MM.1S (cell line): ENCODE measurements around the gene INPP5D.
A peak's percentile ranks its signal among the peaks of the same experiment; 100 is the strongest.

Experiments used
- DNase-seq: peaks from one replicate; pipeline ENCODE4 v3.0.0-alpha.2; 2015
- H2AFZ ChIP-seq: fragments of 300-600 bp; sonication (generic); 2 replicates; pipeline ENCODE4 v1.6.0; 2016; ENCODE audit warnings: antibody characterized with exemption, low read length
- H3F3A ChIP-seq: fragments of 300-600 bp; sonication (generic); 2 replicates; pipeline ENCODE4 v1.6.1; 2016; ENCODE audit warnings: mild to moderate bottlenecking, antibody characterized with exemption, low read length, moderate library complexity, mixed read lengths; ENCODE audit not compliant: insufficient read depth
- H3K27ac ChIP-seq: fragments of 300-600 bp; sonication (generic); 2 replicates; pipeline ENCODE4 v1.5.1; 2016; ENCODE audit warnings: mild to moderate bottlenecking, low read length
- H3K27me3 ChIP-seq: fragments of 300-600 bp; sonication (generic); replicated peaks from 2 replicates; pipeline ENCODE4 v1.6.0; 2016; ENCODE audit warnings: low read length; ENCODE audit not compliant: insufficient read depth
- H3K36me3 ChIP-seq: fragments of 300-600 bp; sonication (generic); replicated peaks from 2 replicates; pipeline ENCODE4 v1.6.1; 2016; ENCODE audit warnings: mild to moderate bottlenecking, low read length, mixed read lengths; ENCODE audit not compliant: insufficient read depth
- H3K4me1 ChIP-seq: fragments of 300-600 bp; sonication (generic); 2 replicates; pipeline ENCODE4 v1.6.1; 2016; ENCODE audit warnings: low read length, mixed read lengths
- H3K4me2 ChIP-seq: fragments of 300-600 bp; sonication (generic); 2 replicates; pipeline ENCODE4 v1.6.0; 2016; ENCODE audit warnings: low read depth, low read length
- H3K4me3 ChIP-seq: fragments of 300-600 bp; sonication (generic); 2 replicates; pipeline ENCODE4 v1.5.1; 2016; ENCODE audit warnings: low read length, mixed read lengths
- H3K79me2 ChIP-seq: fragments of 300-600 bp; sonication (generic); 2 replicates; pipeline ENCODE4 v1.6.1; 2016; ENCODE audit warnings: mixed run types, low read length, mixed read lengths
- H3K9ac ChIP-seq: fragments of 300-600 bp; sonication (generic); 2 replicates; pipeline ENCODE4 v1.6.1; 2016; ENCODE audit warnings: low read length, mixed read lengths
- H3K9me2 ChIP-seq: fragments of 300-600 bp; sonication (generic); replicated peaks from 2 replicates; pipeline ENCODE4 v1.6.1; 2016; ENCODE audit warnings: mild to moderate bottlenecking, low read length, mixed read lengths; ENCODE audit not compliant: insufficient read depth
- H3K9me3 ChIP-seq: fragments of 300-600 bp; sonication (generic); replicated peaks from 2 replicates; pipeline ENCODE4 v1.6.1; 2016; ENCODE audit warnings: mild to moderate bottlenecking, low read length, mixed read lengths; ENCODE audit not compliant: insufficient read depth
- H4K20me1 ChIP-seq: fragments of 300-600 bp; sonication (generic); 2 replicates; pipeline ENCODE4 v1.6.1; 2016; ENCODE audit warnings: mild to moderate bottlenecking, low read length, moderate library complexity, mixed read lengths; ENCODE audit not compliant: insufficient read depth
- EZH2 ChIP-seq: fragments of 300-600 bp; sonication (generic); optimal IDR thresholded peaks from 2 replicates; pipeline ENCODE3; 2017; ENCODE audit warnings: low read depth, mild to moderate bottlenecking, antibody characterized with exemption, low read length, mixed read lengths
- EZH2phosphoT487 ChIP-seq: fragments of 300-600 bp; sonication (generic); IDR thresholded peaks from 2 replicates; pipeline ENCODE4 v1.6.1; 2018; ENCODE audit warnings: antibody characterized with exemption, low read length
- TF ChIP-seq, protein P1 (sequence below): fragments of 300-600 bp; sonication (generic); IDR thresholded peaks from 2 replicates; pipeline ENCODE4 v1.5.1; 2016; ENCODE audit warnings: antibody characterized with exemption, low read length, mixed read lengths

Gene INPP5D

DNA sequence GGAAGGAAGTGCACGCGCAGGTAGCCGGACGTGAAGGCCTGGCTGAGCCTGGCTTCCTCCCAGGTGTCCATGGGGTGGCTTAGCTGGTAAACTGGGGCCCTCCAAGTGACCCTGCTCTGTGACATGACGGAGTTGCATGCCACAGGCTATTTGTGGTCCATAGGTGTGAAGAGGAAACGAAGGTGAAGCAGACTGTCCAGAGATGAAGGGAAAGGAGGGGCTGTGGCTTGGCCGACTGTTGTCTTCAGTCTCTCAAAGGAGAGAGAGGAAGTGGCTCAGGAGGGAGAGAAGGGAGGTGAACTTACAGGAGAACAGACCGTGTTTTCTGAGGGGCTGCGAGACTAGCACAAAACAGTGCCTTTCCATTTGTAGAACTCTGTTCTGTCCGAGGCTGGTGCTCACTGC, 19.3 kb downstream of the INPP5D start:
- peak; percentile 58 for DNase-seq
- H3F3A ChIP-seq: peaks cover 32% of the 10 kb centered on the region

DNA sequence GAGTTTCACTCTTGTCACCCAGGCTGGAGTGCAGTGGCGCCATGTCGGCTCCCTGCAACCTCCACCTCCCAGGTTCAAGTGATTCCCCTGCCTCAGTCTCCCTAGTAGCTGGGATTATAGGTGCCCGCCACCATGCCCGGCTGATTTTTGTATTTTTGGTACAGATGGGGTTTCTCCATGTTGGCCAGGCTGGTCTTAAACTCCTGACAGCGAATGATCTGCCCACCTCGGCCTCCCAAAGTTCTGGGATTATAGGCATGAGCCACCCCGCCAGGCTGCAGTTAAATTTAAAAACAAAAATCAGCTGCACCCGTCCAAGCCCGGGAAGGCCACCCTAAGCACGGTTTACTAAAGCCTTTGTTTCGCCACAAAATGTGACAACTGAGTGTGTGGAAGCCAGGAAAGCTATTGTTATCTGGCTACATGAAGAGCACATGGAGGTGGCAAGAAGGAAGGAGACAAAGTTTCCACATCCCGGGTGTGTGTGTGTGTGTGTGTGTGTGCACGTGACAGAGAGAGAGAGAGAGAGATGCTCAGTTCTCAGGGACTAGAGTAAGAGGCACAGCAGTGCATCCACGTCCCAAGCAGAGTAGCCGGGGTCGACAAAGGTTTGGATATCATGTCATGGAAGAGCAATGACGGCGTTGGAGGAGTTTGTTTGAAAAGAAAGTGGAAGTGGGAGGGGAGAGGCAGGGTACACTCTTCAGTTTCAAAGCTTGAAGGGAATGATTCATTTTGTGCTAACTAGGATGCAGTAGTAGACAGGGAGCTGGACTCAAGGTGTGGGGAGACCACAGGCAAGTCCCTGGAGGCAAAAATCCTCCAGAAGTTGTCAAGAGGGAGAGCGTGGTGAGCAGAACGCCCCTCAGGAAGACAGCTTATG, 20.1 kb downstream of the INPP5D start:
- Histone ChIP-seq H3K9ac (no peak overlapping the region), H3K4me2 (no peak overlapping the region), H2AFZ (no peak overlapping the region), H3K9me2 (no peaks in the 10 kb centered on the region), H3K27ac (peak overlapping the region; percentile 62; the same call in 1 of the 2 replicates), H3K9me3 (no peaks in the 10 kb centered on the region), H3F3A (peaks cover 32% of the 10 kb centered on the region), H3K27me3 (no peaks in the 10 kb centered on the region), H3K36me3 (no peaks in the 10 kb centered on the region), H3K4me1 (peaks cover 49% of the 10 kb centered on the region), H4K20me1 (no peaks in the 10 kb centered on the region), H3K79me2 (peaks cover 53% of the 10 kb centered on the region), H3K4me3 (no peak overlapping the region)
- TF ChIP-seq EZH2phosphoT487 (no peak), EZH2 (no peak)
- TF ChIP-seq, protein P1, sequence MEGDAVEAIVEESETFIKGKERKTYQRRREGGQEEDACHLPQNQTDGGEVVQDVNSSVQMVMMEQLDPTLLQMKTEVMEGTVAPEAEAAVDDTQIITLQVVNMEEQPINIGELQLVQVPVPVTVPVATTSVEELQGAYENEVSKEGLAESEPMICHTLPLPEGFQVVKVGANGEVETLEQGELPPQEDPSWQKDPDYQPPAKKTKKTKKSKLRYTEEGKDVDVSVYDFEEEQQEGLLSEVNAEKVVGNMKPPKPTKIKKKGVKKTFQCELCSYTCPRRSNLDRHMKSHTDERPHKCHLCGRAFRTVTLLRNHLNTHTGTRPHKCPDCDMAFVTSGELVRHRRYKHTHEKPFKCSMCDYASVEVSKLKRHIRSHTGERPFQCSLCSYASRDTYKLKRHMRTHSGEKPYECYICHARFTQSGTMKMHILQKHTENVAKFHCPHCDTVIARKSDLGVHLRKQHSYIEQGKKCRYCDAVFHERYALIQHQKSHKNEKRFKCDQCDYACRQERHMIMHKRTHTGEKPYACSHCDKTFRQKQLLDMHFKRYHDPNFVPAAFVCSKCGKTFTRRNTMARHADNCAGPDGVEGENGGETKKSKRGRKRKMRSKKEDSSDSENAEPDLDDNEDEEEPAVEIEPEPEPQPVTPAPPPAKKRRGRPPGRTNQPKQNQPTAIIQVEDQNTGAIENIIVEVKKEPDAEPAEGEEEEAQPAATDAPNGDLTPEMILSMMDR: no peak
- DNase-seq: no peak

More for the DNA sequence above, 19.3 kb downstream of the INPP5D start:
- Histone ChIP-seq H4K20me1 (no peaks in the 10 kb centered on the region), H2AFZ (0 out of 2 replicates have a peak overlapping the region, but pooled peaks have one; percentile 1), H3K27me3 (no peaks in the 10 kb centered on the region), H3K4me3 (no peak overlapping the region), H3K27ac (peak overlapping the region; percentile 62), H3K9me2 (no peaks in the 10 kb centered on the region), H3K79me2 (peaks cover 53% of the 10 kb centered on the region), H3K9ac (no peak overlapping the region), H3K36me3 (no peaks in the 10 kb centered on the region), H3K4me2 (peak overlapping the region; percentile 41; the same call in 1 of the 2 replicates), H3K4me1 (peaks cover 56% of the 10 kb centered on the region), H3K9me3 (no peaks in the 10 kb centered on the region)
- TF ChIP-seq EZH2phosphoT487 (no peak), EZH2 (no peak)
- TF ChIP-seq, protein P1: no peak

DNA sequence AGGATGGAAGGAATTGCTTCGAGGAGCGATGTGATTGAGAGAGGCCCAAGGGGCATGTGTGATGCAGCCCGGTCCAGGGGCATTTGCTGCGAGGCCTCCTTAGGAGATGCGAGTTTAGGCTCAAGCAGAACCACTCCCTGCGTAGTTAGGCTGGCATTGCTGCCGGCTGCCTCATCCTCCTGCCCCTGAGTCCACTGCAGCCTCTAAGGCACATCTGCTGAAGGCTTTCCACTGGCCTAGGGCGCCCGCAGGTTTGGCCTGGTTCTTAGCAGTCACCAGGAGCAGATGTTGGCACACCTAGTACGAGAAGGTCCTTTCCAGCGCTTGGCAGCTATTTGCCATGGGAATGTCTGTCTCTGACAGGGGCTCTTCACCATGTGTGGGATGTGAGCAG, 20.7 kb downstream of the INPP5D start:
- peaks cover 27% of the 10 kb centered on the region for H3F3A ChIP-seq
- no peak overlapping the region for H3K9ac ChIP-seq
- peaks cover 42% of the 10 kb centered on the region for H3K4me1 ChIP-seq
- no peak overlapping the region for H3K4me3 ChIP-seq
- TF ChIP-seq EZH2phosphoT487 (no peak), EZH2 (no peak)
- TF ChIP-seq, protein P1: no peak
- H3K9me3 ChIP-seq: no peaks in the 10 kb centered on the region
- DNase-seq: no peak
- H4K20me1 ChIP-seq: no peaks in the 10 kb centered on the region
- H3K79me2 ChIP-seq: peaks cover 60% of the 10 kb centered on the region
- H3K9me2 ChIP-seq: no peaks in the 10 kb centered on the region
- H3K36me3 ChIP-seq: no peaks in the 10 kb centered on the region
- no peak overlapping the region for H3K27ac ChIP-seq
- H3K27me3 ChIP-seq: no peaks in the 10 kb centered on the region
- H3K4me2 ChIP-seq: no peak overlapping the region
- no peak overlapping the region for H2AFZ ChIP-seq
